Mucosa of rectum (tissue), 2 donors: Measurements from ENCODE around the gene LEMD3.

Experiments
- H3K27ac ChIP-seq, 2 donors: one replicate each; pipeline ENCODE4 v1.7.0; 2013; ENCODE audit warnings: inconsistent platforms in 2 of 2, low read depth in 2 of 2, low read length in 2 of 2
- H3K27me3 ChIP-seq, 2 donors: one replicate each; pipeline ENCODE4 v1.7.0; 2013; ENCODE audit warnings: low read length in 2 of 2; ENCODE audit not compliant: control insufficient read depth in 2 of 2, insufficient read depth in 2 of 2
- H3K36me3 ChIP-seq, 2 donors: one replicate each; pipeline ENCODE4 v1.7.0; 2013; ENCODE audit warnings: low read length in 2 of 2; ENCODE audit not compliant: control insufficient read depth in 2 of 2, insufficient read depth in 2 of 2
- H3K4me1 ChIP-seq, 2 donors: one replicate each; pipeline ENCODE4 v1.7.0; 2013; ENCODE audit warnings: low read length in 2 of 2, mild to moderate bottlenecking in 1 of 2; ENCODE audit not compliant: control insufficient read depth in 2 of 2, insufficient read depth in 2 of 2
- H3K4me3 ChIP-seq, 2 donors: one replicate each; pipeline ENCODE4 v1.7.0; 2013; ENCODE audit warnings: low read length in 2 of 2
- H3K9ac ChIP-seq, 2 donors: one replicate each; pipeline ENCODE4 v1.7.0; 2013; ENCODE audit warnings: low read length in 2 of 2, low read depth in 1 of 2, mild to moderate bottlenecking in 1 of 2
- H3K9me3 ChIP-seq, 2 donors: one replicate each; pipeline ENCODE4 v1.7.0; 2013; ENCODE audit warnings: low read length in 2 of 2; ENCODE audit not compliant: control insufficient read depth in 2 of 2
- donor health status: healthy.
- donor health status: Normal muscosa, but diverticular disease.

The LEMD3 gene

DNA sequence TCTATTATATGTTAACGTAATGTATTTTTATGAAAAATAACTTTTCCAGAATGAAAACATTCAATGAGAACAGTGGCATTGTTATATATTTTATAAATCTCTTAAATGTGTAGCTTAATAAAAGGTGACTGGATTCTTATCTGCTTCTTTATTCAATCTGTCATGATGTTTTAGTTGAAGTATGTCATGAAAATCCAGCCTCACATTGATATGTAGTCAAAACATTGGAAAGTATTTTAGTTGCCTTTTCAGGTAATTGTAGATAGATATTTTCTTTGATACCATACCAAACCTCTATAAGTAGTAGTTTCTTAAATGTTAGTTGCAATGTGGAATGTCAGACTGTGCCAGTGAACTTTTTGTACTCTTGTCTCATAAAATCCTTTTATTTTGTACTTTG is 67.8 kb downstream of the LEMD3 start:
- Histone ChIP-seq H3K4me3 (no peak overlapping the region), H3K36me3 (peaks cover 15 to 21% of the 10 kb centered on the region in 2 donors), H3K9me3 (no peaks in the 10 kb centered on the region), H3K9ac (no peak overlapping the region), H3K27me3 (no peaks in the 10 kb centered on the region), H3K4me1 (no peaks in the 10 kb centered on the region), H3K27ac (no peak overlapping the region)

- Histone ChIP-seq H3K27ac (no peak overlapping the region), H3K4me3 (no peak overlapping the region), H3K9me3 (no peaks in the 10 kb centered on the region), H3K4me1 (no peaks in the 10 kb centered on the region), H3K36me3 (peaks cover 27 to 35% of the 10 kb centered on the region in 2 donors), H3K9ac (no peak overlapping the region), H3K27me3 (no peaks in the 10 kb centered on the region)
Observed at GRCh38 chr12:65238609-65239008, 69.2 kb downstream of the LEMD3 start.

- Histone ChIP-seq H3K9me3 (no peaks in the 10 kb centered on the region), H3K9ac (no peak overlapping the region), H3K36me3 (peaks cover 10 to 26% of the 10 kb centered on the region in 2 donors), H3K4me1 (no peaks in the 10 kb centered on the region), H3K4me3 (no peak overlapping the region), H3K27me3 (no peaks in the 10 kb centered on the region), H3K27ac (no peak overlapping the region)
Observed at GRCh38 chr12:65248656-65249633, 79.6 kb downstream of the LEMD3 start.

GRCh38 chr12:65252515-65252914 is 83.1 kb downstream of the LEMD3 start:
- Histone ChIP-seq H3K4me1 (no peaks in the 10 kb centered on the region), H3K36me3 (peaks cover 0 to 7% of the 10 kb centered on the region in 2 donors), H3K27ac (no peak overlapping the region)

GRCh38 chr12:65257986-65258385 is 88.6 kb downstream of the LEMD3 start:
- H3K9ac ChIP-seq = no peak overlapping the region
- H3K36me3 ChIP-seq = no peaks in the 10 kb centered on the region
- no peaks in the 10 kb centered on the region for H3K4me1 ChIP-seq
- H3K4me3 ChIP-seq = no peak overlapping the region
- no peaks in the 10 kb centered on the region for H3K27me3 ChIP-seq
- no peaks in the 10 kb centered on the region for H3K9me3 ChIP-seq
- no peak overlapping the region for H3K27ac ChIP-seq

More at GRCh38 chr12:65252515-65252914, 83.1 kb downstream of the LEMD3 start:
- Histone ChIP-seq H3K4me3 (no peak overlapping the region), H3K9ac (no peak overlapping the region), H3K9me3 (no peaks in the 10 kb centered on the region), H3K27me3 (no peaks in the 10 kb centered on the region)

GRCh38 chr12:65259501-65259900 is 90.1 kb downstream of the LEMD3 start:
- Histone ChIP-seq H3K4me1 (no peaks in the 10 kb centered on the region), H3K4me3 (no peak overlapping the region), H3K27me3 (no peaks in the 10 kb centered on the region), H3K36me3 (no peaks in the 10 kb centered on the region), H3K27ac (no peak overlapping the region), H3K9ac (no peak overlapping the region), H3K9me3 (no peaks in the 10 kb centered on the region)

DNA sequence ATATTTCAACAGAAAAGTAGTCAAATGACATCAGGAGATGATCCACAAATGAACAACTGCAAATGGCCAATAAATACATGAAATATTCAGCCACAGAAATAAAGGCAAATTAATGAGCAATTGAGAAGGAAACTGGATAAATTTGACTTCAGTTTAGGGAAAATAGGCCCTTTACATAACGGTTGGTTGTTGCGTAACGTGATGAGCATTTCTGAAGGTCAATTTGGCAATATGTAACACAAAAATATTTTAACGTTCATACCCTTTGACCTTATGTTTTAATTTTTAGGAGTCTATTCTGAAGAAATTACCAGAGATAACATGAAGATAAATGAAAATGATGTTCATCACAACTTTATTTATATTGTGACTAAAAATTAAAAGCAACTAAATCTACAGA is 94.4 kb downstream of the LEMD3 start:
- no peak overlapping the region for H3K27ac ChIP-seq
- no peaks in the 10 kb centered on the region for H3K9me3 ChIP-seq
- no peak overlapping the region for H3K9ac ChIP-seq
- no peaks in the 10 kb centered on the region for H3K36me3 ChIP-seq
- no peaks in the 10 kb centered on the region for H3K4me1 ChIP-seq
- no peak overlapping the region for H3K4me3 ChIP-seq
- no peaks in the 10 kb centered on the region for H3K27me3 ChIP-seq

GRCh38 chr12:65266408-65266807 is 97.0 kb downstream of the LEMD3 start:
- Histone ChIP-seq H3K27me3 (no peaks in the 10 kb centered on the region), H3K27ac (no peak overlapping the region), H3K4me1 (no peaks in the 10 kb centered on the region)

GRCh38 chr12:65269603-65270002 is 100.2 kb downstream of the LEMD3 start:
- Histone ChIP-seq H3K36me3 (no peaks in the 10 kb centered on the region), H3K9ac (no peak overlapping the region), H3K4me1 (no peaks in the 10 kb centered on the region), H3K27me3 (peaks cover 0 to 3% of the 10 kb centered on the region in 2 donors), H3K4me3 (no peak overlapping the region), H3K9me3 (no peaks in the 10 kb centered on the region), H3K27ac (no peak overlapping the region)

More at GRCh38 chr12:65266408-65266807, 97.0 kb downstream of the LEMD3 start:
- no peak overlapping the region for H3K9ac ChIP-seq
- no peaks in the 10 kb centered on the region for H3K9me3 ChIP-seq
- no peaks in the 10 kb centered on the region for H3K36me3 ChIP-seq
- H3K4me3 ChIP-seq = no peak overlapping the region

DNA sequence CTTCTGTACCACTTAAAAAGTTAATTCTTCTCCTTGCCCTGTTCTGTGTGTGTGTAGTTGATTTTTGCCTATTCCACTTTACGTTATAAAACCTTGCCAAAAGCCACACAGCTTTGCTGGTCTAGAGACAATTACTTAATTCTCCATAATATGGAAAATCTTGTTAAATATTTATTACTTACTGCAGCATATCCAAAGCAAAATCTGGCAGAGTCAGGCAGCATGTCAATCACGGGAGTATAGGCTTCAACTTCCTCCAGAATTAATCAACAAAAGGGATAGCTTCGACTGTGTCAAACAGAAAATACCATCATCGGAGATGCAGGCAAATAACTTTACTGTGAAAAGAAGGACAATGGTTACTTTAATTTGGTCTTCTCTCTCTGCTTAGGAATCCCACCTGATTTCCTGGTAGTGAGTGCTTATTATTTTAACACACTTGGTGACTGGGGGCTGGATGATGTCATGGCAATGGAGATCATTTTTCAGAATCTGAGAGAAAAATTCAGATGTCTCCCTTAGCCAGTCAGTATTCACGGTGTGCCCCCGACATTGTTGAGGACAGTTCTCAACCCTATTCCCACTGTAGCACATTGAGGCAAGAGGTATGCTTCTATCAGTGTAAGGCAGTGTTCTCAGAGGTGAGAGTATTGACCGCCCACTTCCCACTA is 105.4 kb downstream of the LEMD3 start:
- Histone ChIP-seq H3K4me1 (peaks cover 0 to 3% of the 10 kb centered on the region in 2 donors), H3K9me3 (no peaks in the 10 kb centered on the region), H3K27ac (no peak overlapping the region), H3K36me3 (no peaks in the 10 kb centered on the region), H3K27me3 (peaks cover 9 to 24% of the 10 kb centered on the region in 2 donors), H3K4me3 (no peak overlapping the region), H3K9ac (no peak overlapping the region)
